OCI-LY1 (cell line): ENCODE data around the gene CDKAL1.

Experiments used
- CTCF ChIP-seq: fragments of 200-600 bp; sonication (generic), shearing (Covaris generic); IDR thresholded peaks from 2 replicates; pipeline ENCODE4 v1.5.1; 2017; ENCODE audit warnings: mild to moderate bottlenecking, antibody characterized with exemption, low read length, moderate library complexity, mixed read lengths
- EZH2 ChIP-seq: fragments of 200-600 bp; sonication (generic), shearing (Covaris generic); IDR thresholded peaks from 2 replicates; pipeline ENCODE4 v1.8.0; 2017; ENCODE audit warnings: borderline replicate concordance, mixed run types, mild to moderate bottlenecking, antibody characterized with exemption, low read length, moderate library complexity, mixed read lengths

- no peak for TF ChIP-seq CTCF
- no peak for TF ChIP-seq EZH2
These were observed 655.5 kb downstream of the CDKAL1 start for GRCh38 chr6:21189759-21190158.
